ACC112 (cell line): ENCODE measurements around the gene MOB3B.

Experiments used
- H2AFZ ChIP-seq: fragments of 200-600 bp; sonication (generic); one replicate; pipeline ENCODE4 v1.6.0; 2017; ENCODE audit warnings: antibody characterized with exemption, low read length; ENCODE audit not compliant: unreplicated experiment
- H3K27ac ChIP-seq: fragments of 200-600 bp; sonication (generic); 2 replicates; pipeline ENCODE4 v1.5.1; 2014; ENCODE audit warnings: low read depth, mild to moderate bottlenecking, antibody characterized with exemption, low read length, moderate library complexity
- H3K27me3 ChIP-seq: fragments of 200-600 bp; sonication (generic); 2 replicates; pipeline ENCODE4 v1.6.1; 2014; ENCODE audit warnings: mild to moderate bottlenecking, antibody characterized with exemption, low read length, moderate library complexity, mixed read lengths; ENCODE audit not compliant: insufficient read depth
- H3K36me3 ChIP-seq: fragments of 200-600 bp; sonication (generic); 2 replicates; pipeline ENCODE4 v1.6.1; 2016; ENCODE audit warnings: mild to moderate bottlenecking, antibody characterized with exemption, low read length, moderate library complexity, mixed read lengths; ENCODE audit not compliant: insufficient read depth
- H3K4me1 ChIP-seq: fragments of 200-600 bp; sonication (generic); one replicate; pipeline ENCODE4 v1.6.1; 2016; ENCODE audit warnings: low read length, mixed read lengths; ENCODE audit not compliant: insufficient read depth, unreplicated experiment, control insufficient read depth
- H3K4me3 ChIP-seq: fragments of 200-600 bp; sonication (generic); 2 replicates; pipeline ENCODE4 v1.5.1; 2014; ENCODE audit warnings: mild to moderate bottlenecking, low read depth, low read length
- H3K79me2 ChIP-seq: fragments of 200-600 bp; sonication (generic); one replicate; pipeline ENCODE4 v1.6.0; 2016; ENCODE audit warnings: low read length; ENCODE audit not compliant: control insufficient read depth, unreplicated experiment, insufficient read depth

The MOB3B gene

GRCh38 chr9:27563738-27564430 lies 34.3 kb upstream of the MOB3B start:
- H3K4me3 ChIP-seq, result no peak overlapping the region
- no peaks in the 10 kb centered on the region for H3K27me3 ChIP-seq
- no peak overlapping the region for H3K27ac ChIP-seq
- peaks cover 3% of the 10 kb centered on the region for H3K4me1 ChIP-seq
- H3K79me2 ChIP-seq, result no peaks in the 10 kb centered on the region
- no peaks in the 10 kb centered on the region for H3K36me3 ChIP-seq
- no peak overlapping the region for H2AFZ ChIP-seq

DNA sequence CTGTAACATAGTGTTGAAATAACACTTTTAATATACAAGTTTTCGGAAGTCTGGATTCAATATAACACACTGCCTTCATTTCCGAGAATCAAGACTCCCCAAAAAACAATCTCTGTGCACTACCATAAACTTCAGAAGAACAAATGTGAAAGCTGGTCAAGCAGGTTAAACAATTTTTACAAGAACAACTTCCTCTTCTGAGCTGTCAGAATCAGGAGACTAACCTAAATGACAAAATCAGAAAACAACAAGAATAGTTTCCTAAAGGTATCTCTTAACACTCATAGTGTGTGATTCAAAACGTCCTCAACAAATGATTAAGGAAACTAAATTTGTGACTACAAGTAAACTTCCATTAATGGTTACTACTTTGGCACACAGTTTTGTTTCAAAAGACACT lies 32.1 kb upstream of the MOB3B start:
- H2AFZ ChIP-seq, result no peak overlapping the region
- H3K4me3 ChIP-seq, result no peak overlapping the region
- no peak overlapping the region for H3K27ac ChIP-seq
- no peaks in the 10 kb centered on the region for H3K36me3 ChIP-seq
- peaks cover 3% of the 10 kb centered on the region for H3K4me1 ChIP-seq
- no peaks in the 10 kb centered on the region for H3K79me2 ChIP-seq
- no peaks in the 10 kb centered on the region for H3K27me3 ChIP-seq

- Histone ChIP-seq H3K79me2 (no peaks in the 10 kb centered on the region), H3K27me3 (no peaks in the 10 kb centered on the region), H3K36me3 (no peaks in the 10 kb centered on the region), H3K4me3 (no peak overlapping the region), H3K4me1 (no peaks in the 10 kb centered on the region), H3K27ac (no peak overlapping the region), H2AFZ (no peak overlapping the region)
Measured at GRCh38 chr9:27560457-27560856, 30.8 kb upstream of the MOB3B start.

DNA sequence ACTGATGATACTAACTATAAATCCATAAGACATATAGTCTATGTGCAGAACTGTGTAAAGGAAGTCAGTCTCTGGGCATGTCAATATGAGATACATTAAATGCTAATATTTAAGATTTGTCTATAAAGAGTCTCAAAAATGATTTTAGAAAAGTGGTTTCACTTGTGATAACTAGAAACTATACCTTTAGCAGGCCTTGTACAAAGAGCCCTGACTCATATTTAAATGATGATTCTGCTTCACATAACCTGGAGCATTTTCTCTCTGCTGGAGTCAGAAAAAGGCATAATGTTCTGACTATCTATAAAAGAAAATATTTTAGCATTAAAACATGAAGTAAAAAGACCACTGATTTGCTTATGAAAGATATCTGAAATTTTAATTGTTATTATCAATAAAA lies 28.7 kb upstream of the MOB3B start:
- no peaks in the 10 kb centered on the region for H3K79me2 ChIP-seq
- H3K27ac ChIP-seq, result no peak overlapping the region
- H3K27me3 ChIP-seq, result no peaks in the 10 kb centered on the region
- no peaks in the 10 kb centered on the region for H3K4me1 ChIP-seq
- H2AFZ ChIP-seq, result no peak overlapping the region
- H3K4me3 ChIP-seq, result no peak overlapping the region
- H3K36me3 ChIP-seq, result no peaks in the 10 kb centered on the region

GRCh38 chr9:27556470-27556869 lies 26.9 kb upstream of the MOB3B start:
- Histone ChIP-seq H3K4me3 (no peak overlapping the region), H2AFZ (no peak overlapping the region), H3K4me1 (no peaks in the 10 kb centered on the region), H3K27ac (no peak overlapping the region), H3K27me3 (no peaks in the 10 kb centered on the region), H3K79me2 (no peaks in the 10 kb centered on the region), H3K36me3 (no peaks in the 10 kb centered on the region)

GRCh38 chr9:27554712-27555111 lies 25.1 kb upstream of the MOB3B start:
- no peaks in the 10 kb centered on the region for H3K36me3 ChIP-seq
- no peaks in the 10 kb centered on the region for H3K27me3 ChIP-seq
- no peaks in the 10 kb centered on the region for H3K79me2 ChIP-seq
- no peak overlapping the region for H3K4me3 ChIP-seq
- H3K27ac ChIP-seq, result no peak overlapping the region
- no peaks in the 10 kb centered on the region for H3K4me1 ChIP-seq
- H2AFZ ChIP-seq, result no peak overlapping the region

GRCh38 chr9:27549196-27549755 lies 19.7 kb upstream of the MOB3B start:
- no peaks in the 10 kb centered on the region for H3K36me3 ChIP-seq
- H3K4me1 ChIP-seq, result no peaks in the 10 kb centered on the region

DNA sequence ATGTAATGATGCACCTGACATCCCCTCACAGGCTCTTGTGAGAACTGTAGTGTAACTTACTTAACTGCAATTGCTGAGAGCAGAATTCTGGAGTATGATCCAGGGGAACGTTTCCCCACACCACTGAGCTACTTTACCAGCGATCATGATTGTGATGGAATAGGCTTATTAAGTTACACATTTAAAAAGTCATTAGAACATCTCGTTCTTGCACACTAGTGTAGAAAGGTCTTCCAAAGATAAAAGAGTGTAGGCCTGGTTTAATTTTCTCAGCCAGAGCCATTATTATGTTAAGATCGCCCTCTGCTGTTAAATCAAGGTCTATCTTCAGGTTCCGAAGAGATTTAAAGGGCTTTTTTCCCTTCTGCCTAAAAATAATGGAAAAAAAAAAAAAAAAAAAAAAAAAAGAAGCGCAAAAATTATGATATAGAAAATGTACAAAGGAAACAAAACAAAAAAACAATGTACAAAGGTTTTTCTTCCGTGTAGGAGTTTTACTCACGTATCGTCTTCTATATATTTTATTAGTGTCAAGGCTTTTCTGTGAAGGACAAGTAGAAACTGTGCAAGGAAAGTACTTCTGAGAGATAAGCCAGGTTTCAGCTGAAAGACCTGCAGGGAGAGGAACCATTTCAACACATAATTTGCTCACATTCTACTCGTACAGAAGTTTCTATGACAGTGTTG lies 18.6 kb upstream of the MOB3B start:
- Histone ChIP-seq H3K4me3 (no peak overlapping the region), H3K27ac (no peak overlapping the region), H3K4me1 (no peaks in the 10 kb centered on the region), H2AFZ (no peak overlapping the region), H3K79me2 (no peaks in the 10 kb centered on the region), H3K27me3 (no peaks in the 10 kb centered on the region), H3K36me3 (no peaks in the 10 kb centered on the region)

More at GRCh38 chr9:27549196-27549755, 19.7 kb upstream of the MOB3B start:
- Histone ChIP-seq H3K4me3 (no peak overlapping the region), H3K27ac (no peak overlapping the region), H3K79me2 (no peaks in the 10 kb centered on the region), H3K27me3 (no peaks in the 10 kb centered on the region), H2AFZ (no peak overlapping the region)

GRCh38 chr9:27545471-27545870 lies 15.9 kb upstream of the MOB3B start:
- Histone ChIP-seq H3K27ac (no peak overlapping the region), H3K79me2 (no peaks in the 10 kb centered on the region), H3K4me3 (no peak overlapping the region), H2AFZ (no peak overlapping the region), H3K36me3 (no peaks in the 10 kb centered on the region), H3K27me3 (no peaks in the 10 kb centered on the region), H3K4me1 (peaks cover 15% of the 10 kb centered on the region)

DNA sequence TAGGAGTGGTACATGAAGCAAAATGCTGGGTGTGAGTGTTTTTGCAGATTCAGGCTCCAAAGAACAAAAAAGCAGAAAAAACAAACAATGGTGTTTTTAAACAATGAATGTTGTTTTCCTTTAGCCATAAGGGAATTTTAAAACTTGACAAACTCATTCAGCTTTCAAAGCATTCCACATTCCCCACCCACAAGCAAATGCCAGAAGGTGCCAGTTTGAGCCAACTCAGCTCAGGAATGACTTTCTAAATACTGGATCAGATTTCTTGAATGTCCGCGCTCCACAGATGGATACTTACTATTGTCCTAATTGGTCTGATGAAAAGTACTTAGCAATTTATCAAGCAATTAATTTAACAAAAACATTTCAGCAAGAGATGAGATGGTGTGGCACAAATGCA lies 12.9 kb upstream of the MOB3B start:
- no peaks in the 10 kb centered on the region for H3K79me2 ChIP-seq
- no peak overlapping the region for H3K4me3 ChIP-seq
- no peak overlapping the region for H2AFZ ChIP-seq
- H3K36me3 ChIP-seq, result no peaks in the 10 kb centered on the region
- H3K4me1 ChIP-seq, result peaks cover 34% of the 10 kb centered on the region
- no peaks in the 10 kb centered on the region for H3K27me3 ChIP-seq
- no peak overlapping the region for H3K27ac ChIP-seq

GRCh38 chr9:27541740-27542139 lies 12.1 kb upstream of the MOB3B start:
- H3K27ac ChIP-seq, result no peak overlapping the region
- H3K79me2 ChIP-seq, result no peaks in the 10 kb centered on the region
- no peaks in the 10 kb centered on the region for H3K36me3 ChIP-seq
- H2AFZ ChIP-seq, result no peak overlapping the region
- no peaks in the 10 kb centered on the region for H3K27me3 ChIP-seq
- no peak overlapping the region for H3K4me3 ChIP-seq
- H3K4me1 ChIP-seq, result peaks cover 34% of the 10 kb centered on the region
